Head of caudate nucleus (tissue), 42 donors: Measurements from ENCODE around the gene LCN15.

ENCODE experiments used
- DNase-seq, 42 donors: peaks; one replicate each; pipeline versions ENCODE4 v3.0.0 to v3.0.0-alpha.2; 2020 to 2021; ENCODE audit warnings: mixed read lengths in 7 of 42
- intact Hi-C: fragments of 100-400 bp; cut with DNase I; formaldehyde crosslinking; loops from one replicate; pipeline ENCODE4 v1.15.0; 2022

LCN15 gene

DNA sequence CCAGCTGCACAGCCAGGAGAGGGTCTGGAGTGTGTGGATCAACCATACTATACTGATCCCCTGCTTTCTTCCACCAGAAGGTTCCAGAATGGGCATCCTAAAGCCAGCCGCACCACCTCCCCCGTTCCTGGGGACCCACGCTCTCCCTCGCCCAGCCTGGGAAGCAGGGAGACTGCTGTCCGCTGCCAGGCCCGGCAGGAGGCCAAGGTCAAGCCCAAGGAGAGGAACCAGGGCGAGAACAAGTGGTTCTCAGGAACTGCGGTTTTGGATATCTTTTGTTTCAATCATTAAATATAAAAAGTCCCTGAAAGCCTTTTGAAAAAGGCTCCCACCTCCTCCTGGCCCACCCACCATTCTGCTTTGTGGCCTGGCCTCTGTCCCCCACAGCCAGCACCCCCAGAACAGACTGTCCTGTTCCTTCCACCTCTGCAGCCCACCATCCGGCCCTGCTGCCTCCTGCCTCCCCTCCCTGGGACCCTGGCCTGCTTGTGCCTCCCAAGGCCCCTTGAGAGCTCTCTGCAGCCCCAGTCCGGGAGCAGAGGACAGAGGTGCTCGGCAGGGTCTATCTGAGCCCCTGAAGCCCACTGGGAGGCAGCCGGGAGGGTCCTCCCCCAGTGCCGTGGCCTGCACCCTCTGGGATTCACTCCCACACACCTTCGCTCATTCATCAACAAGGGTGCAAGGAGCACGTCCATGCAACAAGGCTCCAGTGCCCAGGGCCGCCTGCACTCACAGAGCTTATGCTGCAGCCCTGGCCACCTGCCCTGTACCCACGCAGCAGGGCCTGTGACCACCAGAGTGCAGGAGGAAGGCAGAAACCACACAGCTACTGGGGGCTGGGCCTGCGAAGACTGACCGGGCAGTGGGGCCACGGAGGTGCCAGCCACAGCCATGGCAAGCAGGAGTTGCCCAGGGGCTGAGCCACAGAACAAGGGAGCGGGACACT is 15.4 kb downstream of the LCN15 start:
- peak in 1 of 42 donors; percentile 38 for DNase-seq
- intact Hi-C loops: no loop called here

DNA sequence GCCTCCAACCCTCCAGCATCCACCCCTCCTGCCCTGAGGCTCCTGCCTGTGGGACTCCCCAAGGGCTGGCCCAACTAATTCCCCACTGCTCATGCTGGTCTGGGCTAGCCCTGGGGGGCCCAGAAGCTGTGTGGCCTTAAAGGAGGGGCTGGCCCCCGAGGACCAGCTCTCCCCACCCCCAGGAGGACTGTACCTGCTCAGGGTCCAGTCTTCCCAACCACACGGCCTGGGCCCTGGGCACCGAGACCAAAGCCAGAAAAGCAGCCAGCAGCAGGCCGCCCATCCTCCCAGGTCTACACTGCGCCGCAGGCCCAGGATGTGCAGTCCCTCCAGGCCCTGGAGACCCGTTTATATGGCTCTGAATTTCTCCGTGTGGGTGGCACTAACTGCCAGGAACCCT is 16.1 kb downstream of the LCN15 start, which contains the start of gene LCN6:
Gene LCN6 (minus strand): TSS at position 325 of the 400 bp plus-strand sequence. CDS start 42 bp downstream, at position 283.
- no peak for DNase-seq
- intact Hi-C loops: no loop called here

GRCh38 chr9:136747161-136748060 is 16.9 kb downstream of the LCN15 start:
- intact Hi-C loops: no loop called here
- no peak for DNase-seq

- DNase-seq: no peak
- intact Hi-C loops: no loop called here
Observed at GRCh38 chr9:136746621-136747020, 17.7 kb downstream of the LCN15 start.

DNA sequence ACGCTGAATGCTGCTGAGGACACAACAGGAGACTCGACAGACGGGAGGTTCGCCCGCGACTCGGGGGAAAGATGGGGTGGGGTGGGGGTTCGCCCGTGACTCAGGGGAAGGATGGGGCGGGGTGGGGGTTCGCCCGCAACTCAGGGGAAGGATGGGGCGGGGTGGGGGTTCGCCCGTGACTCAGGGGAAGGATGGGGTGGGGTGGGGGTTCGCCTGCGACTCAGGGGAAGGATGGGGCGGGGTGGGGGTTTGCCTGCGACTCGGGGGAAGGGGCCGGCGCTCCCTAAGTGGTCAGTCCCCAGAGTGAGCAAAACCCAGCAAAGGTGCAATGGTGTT is 18.2 kb downstream of the LCN15 start:
- intact Hi-C loops: no loop called here
- DNase-seq: no peak

- intact Hi-C loops: no loop called here
- DNase-seq: no peak
Observed at GRCh38 chr9:136745389-136746154, 18.7 kb downstream of the LCN15 start.

- intact Hi-C loops: no loop called here
- DNase-seq: no peak
Observed at GRCh38 chr9:136744773-136745172, 19.5 kb downstream of the LCN15 start.

DNA sequence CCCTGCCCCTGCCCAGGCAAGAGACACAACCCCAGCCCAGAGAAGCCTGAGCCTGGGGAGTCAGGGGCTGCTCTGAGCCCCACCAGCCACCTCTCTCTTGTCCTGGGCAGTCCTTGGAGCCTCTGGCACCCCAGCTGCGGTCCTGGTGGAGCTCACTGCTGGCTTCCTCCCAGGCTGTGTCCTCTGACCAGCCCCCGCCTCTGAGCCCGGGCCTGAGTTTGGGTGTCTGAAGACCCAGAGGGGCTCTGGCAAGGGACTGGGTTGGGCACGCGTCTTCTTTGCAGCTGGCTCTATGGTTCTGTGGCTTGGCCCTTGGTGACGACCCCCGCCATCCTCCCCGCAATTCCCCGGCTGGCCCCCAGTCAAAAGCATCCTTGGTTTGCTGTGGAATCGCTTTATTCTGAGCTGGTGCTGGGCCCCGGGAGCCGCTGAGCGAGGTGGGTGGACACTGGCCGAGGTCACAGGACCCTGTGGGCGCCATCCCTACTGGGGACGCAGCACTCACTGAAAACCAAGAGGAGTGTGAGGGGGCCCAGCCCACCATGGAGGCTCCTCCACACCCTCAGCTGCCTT is 20.6 kb downstream of the LCN15 start:
- no peak for DNase-seq
- intact Hi-C loops: no loop called here

GRCh38 chr9:136742591-136743391 is 21.5 kb downstream of the LCN15 start, which contains the start of gene LCN10:
Gene LCN10 (minus strand): TSS chr9:136742940. CDS start chr9:136742903, 37 bp downstream.
- intact Hi-C loops: no loop called here
- no peak for DNase-seq

GRCh38 chr9:136741883-136742571 is 22.3 kb downstream of the LCN15 start:
- DNase-seq: no peak
- intact Hi-C loops: no loop called here

GRCh38 chr9:136740971-136741882 is 23.1 kb downstream of the LCN15 start:
- peak in 15 of 42 donors; percentile 24 to 63 (median 42) for DNase-seq
- intact Hi-C loops: no loop called here

GRCh38 chr9:136740491-136740890 is 23.8 kb downstream of the LCN15 start:
- intact Hi-C loops: no loop called here
- no peak for DNase-seq

- intact Hi-C loops: no loop called here
- DNase-seq: no peak
Observed at GRCh38 chr9:136740069-136740468, 24.2 kb downstream of the LCN15 start.

- intact Hi-C loops: no loop called here
- no peak for DNase-seq
Observed at GRCh38 chr9:136739509-136739908, 24.8 kb downstream of the LCN15 start.

DNA sequence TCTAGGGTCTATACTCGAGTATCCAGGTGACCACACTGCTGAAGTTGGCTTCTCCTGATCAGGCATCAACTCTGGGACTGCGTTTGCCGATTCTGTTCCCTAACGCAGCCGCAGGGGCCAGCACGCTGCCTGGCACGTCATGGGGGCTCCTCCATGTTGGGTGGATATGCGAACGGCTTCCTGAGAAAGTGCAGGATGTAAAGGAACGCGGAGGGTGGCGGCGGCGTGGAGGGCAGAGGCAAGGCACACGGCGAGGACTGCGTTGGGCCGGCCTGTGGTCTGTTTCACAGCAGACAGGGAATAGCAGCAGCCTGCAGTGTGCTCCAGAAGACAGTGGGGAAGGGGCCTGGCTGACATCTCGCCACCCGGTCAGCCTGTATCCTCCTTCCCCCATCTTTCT is 25.4 kb downstream of the LCN15 start:
- no peak for DNase-seq
- intact Hi-C loops: no loop called here

GRCh38 chr9:136735812-136736480 is 28.4 kb downstream of the LCN15 start:
- intact Hi-C loops: no loop called here
- DNase-seq: no peak
